Sigmoid colon (tissue), 7 donors: ENCODE data around the gene COL1A1. TPM values are rescaled to one million over a fixed set of nuclear protein-coding genes. Genes with fewer than 3 reads are reported as not detected.

ENCODE experiments used
- DNase-seq: peaks from one replicate; pipeline ENCODE4 v3.0.0-alpha.2; 2019
- H3K27ac ChIP-seq, 4 donors: fragments of 200-600 bp; sonication (generic); one replicate each; pipeline ENCODE4 v1.5.1; 2016 to 2019; ENCODE audit warnings: mild to moderate bottlenecking in 1 of 4
- H3K27me3 ChIP-seq, 3 donors: fragments of 200-600 bp; sonication (generic); one replicate each; pipeline ENCODE4 v1.5.1; 2019; ENCODE audit warnings: mild to moderate bottlenecking in 1 of 3
- H3K36me3 ChIP-seq, 4 donors: fragments of 200-600 bp; sonication (generic); one replicate each; pipeline ENCODE4 v1.5.1; 2016 to 2019
- H3K4me1 ChIP-seq, 4 donors: fragments of 200-600 bp; sonication (generic); one replicate each; pipeline ENCODE4 v1.5.1; 2017 to 2019
- H3K4me3 ChIP-seq, 4 donors: fragments of 200-600 bp; sonication (generic); one replicate each; pipeline ENCODE4 v1.5.1; 2017 to 2019; ENCODE audit warnings: mild to moderate bottlenecking in 2 of 4, moderate library complexity in 1 of 4
- H3K9me3 ChIP-seq, 4 donors: fragments of 200-600 bp in 3 of 4; sonication (generic) in 3 of 4; one replicate each; pipeline versions ENCODE4 v1.5.1 to v1.6.1; 2013 to 2019
- CTCF ChIP-seq, 4 experiments: fragments of 450-650 bp in 3 of 4; fragments of 200-600 bp in 1 of 4; IDR thresholded peaks; one replicate each; pipeline ENCODE4 v1.5.1; 2016 to 2019; ENCODE audit warnings: antibody characterized with exemption in 4 of 4, mild to moderate bottlenecking in 3 of 4, moderate library complexity in 2 of 4
- EP300 ChIP-seq, 4 donors: sonication (generic); formaldehyde crosslinking; IDR thresholded peaks; one replicate each; pipeline ENCODE4 v1.6.1; 2017; ENCODE audit warnings: antibody characterized with exemption in 4 of 4
- POLR2A ChIP-seq, 2 donors: fragments of 450-650 bp; IDR thresholded peaks; one replicate each; pipeline ENCODE4 v1.6.1; 2016; ENCODE audit warnings: antibody characterized with exemption in 2 of 2, mild to moderate bottlenecking in 2 of 2, moderate library complexity in 2 of 2
- POLR2AphosphoS5 ChIP-seq, 4 donors: sonication (generic); formaldehyde crosslinking; IDR thresholded peaks; one replicate each; pipeline ENCODE4 v1.6.1; 2017; ENCODE audit warnings: antibody characterized with exemption in 4 of 4
- WGBS, 2 donors: extraction: QIAGEN DNeasy Blood & Tissue Kit; methylation state at CpG; one replicate each; pipeline ENCODE4 v1.1.7; 2013; 5-methylcytosine and 5-hydroxymethylcytosine counted together
- intact Hi-C: fragments of 100-400 bp; cut with DNase I; formaldehyde crosslinking; loops from one replicate; pipeline ENCODE4 v1.15.1; 2023
- polyA plus RNA-seq, 3 donors: library from polyadenylated mRNA; stranded (reverse); fragments of 200-250 nt; gene quantifications; one replicate each; pipeline ENCODE4 v1.2.3, GENCODE V29; 2013
- total RNA-seq, 4 donors: library from RNA; depleted of rRNA; stranded (reverse); fragments of >200 nt; gene quantifications; one replicate each; pipeline ENCODE4 v1.1.0, GENCODE V29; 2016
- donor health status: healthy with polysubstance abuse.
- donor health status: Bipolar disorder and iron deficiency.
- donor health status: healthy.

Gene COL1A1
- total and polyA plus RNA-seq, 7 donors: 7.8 to 459 (median 49.2) TPM

- peaks cover 73 to 82% (median 75%) of the 10 kb centered on the region in 4 donors for H3K36me3 ChIP-seq
- intact Hi-C loops: no loop called here
- no peak for TF ChIP-seq POLR2A (IDR thresholded peaks at IDR 0.05)
- no peak for TF ChIP-seq POLR2AphosphoS5 (IDR thresholded peaks at IDR 0.05)
- TF ChIP-seq CTCF (IDR thresholded peaks at IDR 0.05): no peak
- TF ChIP-seq EP300 (IDR thresholded peaks at IDR 0.05): no peak
- H3K27me3 ChIP-seq: no peaks in the 10 kb centered on the region
- H3K9me3 ChIP-seq: no peaks in the 10 kb centered on the region
- 84 to 88% methylated on average over 17 of the region's 17 CpGs for WGBS, 2 donors
- peaks cover 3 to 87% (median 63%) of the 10 kb centered on the region in 4 donors for H3K4me1 ChIP-seq
- H3K4me3 ChIP-seq: no peak overlapping the region
- peak overlapping the region in 3 of 4 donors; percentile 80 to 99 (median 94) for H3K27ac ChIP-seq
- DNase-seq: no peak
These were observed 13.5 kb downstream of the COL1A1 start for GRCh38 chr17:50187751-50188530.

GRCh38 chr17:50187394-50187725, 14.1 kb downstream of the COL1A1 start:
- intact Hi-C loops: no loop called here
- no peak overlapping the region for H3K4me3 ChIP-seq
- whole genome bisulfite sequencing, 2 donors: 76 to 83% methylated on average over 4 of the region's 4 CpGs
- no peak for DNase-seq
- H3K36me3 ChIP-seq: peaks cover 67 to 76% (median 69%) of the 10 kb centered on the region in 4 donors
- no peaks in the 10 kb centered on the region for H3K27me3 ChIP-seq
- TF ChIP-seq EP300 (IDR thresholded peaks at IDR 0.05) (no peak), POLR2A (IDR thresholded peaks at IDR 0.05) (no peak), POLR2AphosphoS5 (IDR thresholded peaks at IDR 0.05) (no peak), CTCF (IDR thresholded peaks at IDR 0.05) (no peak)
- H3K9me3 ChIP-seq: no peaks in the 10 kb centered on the region
- peak overlapping the region in 3 of 4 donors; percentile 80 to 99 (median 94) for H3K27ac ChIP-seq
- H3K4me1 ChIP-seq: peaks cover 3 to 82% (median 60%) of the 10 kb centered on the region in 4 donors

GRCh38 chr17:50186661-50187393, 14.6 kb downstream of the COL1A1 start:
- Histone ChIP-seq H3K9me3 (no peaks in the 10 kb centered on the region), H3K27ac (peak overlapping the region in 3 of 4 donors; percentile 80 to 99 (median 94)), H3K36me3 (peaks cover 62 to 71% (median 63%) of the 10 kb centered on the region in 4 donors), H3K27me3 (no peaks in the 10 kb centered on the region), H3K4me1 (peaks cover 3 to 82% (median 57%) of the 10 kb centered on the region in 4 donors), H3K4me3 (no peak overlapping the region)
- no peak for TF ChIP-seq EP300 (IDR thresholded peaks at IDR 0.05)
- TF ChIP-seq POLR2A (IDR thresholded peaks at IDR 0.05): no peak
- TF ChIP-seq POLR2AphosphoS5 (IDR thresholded peaks at IDR 0.05): no peak
- TF ChIP-seq CTCF (IDR thresholded peaks at IDR 0.05): no peak
- DNase-seq: no peak
- WGBS, 2 donors: 86 to 89% methylated on average over 24 of the region's 24 CpGs
- intact Hi-C loops: no loop called here

GRCh38 chr17:50185631-50186471, 15.6 kb downstream of the COL1A1 start:
- no peaks in the 10 kb centered on the region for H3K9me3 ChIP-seq
- H3K4me1 ChIP-seq: peaks cover 3 to 79% (median 52%) of the 10 kb centered on the region in 4 donors
- no peak for DNase-seq
- H3K27ac ChIP-seq: peak overlapping the region; percentile 72 to 99 (median 87)
- H3K4me3 ChIP-seq: no peak overlapping the region
- 85 to 91% methylated on average over 31 of the region's 31 CpGs for WGBS, 2 donors
- no peak for TF ChIP-seq CTCF (IDR thresholded peaks at IDR 0.05)
- peak in 1 of 4 donors; percentile 27 for TF ChIP-seq POLR2AphosphoS5 (IDR thresholded peaks at IDR 0.05)
- intact Hi-C loops: no loop called here
- peaks cover 52 to 61% (median 54%) of the 10 kb centered on the region in 4 donors for H3K36me3 ChIP-seq
- H3K27me3 ChIP-seq: no peaks in the 10 kb centered on the region
